Lower leg skin (tissue), 3 donors: ENCODE data around the gene RNF121.

Experiments
- CTCF ChIP-seq, 3 donors: fragments of 450-650 bp; IDR thresholded peaks; one replicate each; pipeline ENCODE4 v1.5.1; 2016; ENCODE audit warnings: antibody characterized with exemption in 3 of 3, mild to moderate bottlenecking in 3 of 3, moderate library complexity in 2 of 3
- POLR2A ChIP-seq, 2 donors: fragments of 450-650 bp; IDR thresholded peaks; one replicate each; pipeline ENCODE4 v1.6.1; 2016 to 2017; ENCODE audit warnings: antibody characterized with exemption in 2 of 2, mild to moderate bottlenecking in 1 of 2, moderate library complexity in 1 of 2

- TF ChIP-seq POLR2A (IDR thresholded peaks at IDR 0.05) (no peak), CTCF (IDR thresholded peaks at IDR 0.05) (no peak)
These were observed 18.7 kb downstream of the RNF121 start for GRCh38 chr11:71947498-71947897.
